Panc1 (cell line): Measurements from ENCODE around the gene ALPK3.

Source experiments
- CTCF ChIP-seq: fragments of 450-650 bp; IDR thresholded peaks from 2 replicates; pipeline ENCODE4 v1.5.1; 2017; ENCODE audit warnings: mild to moderate bottlenecking
- POLR2AphosphoS5 ChIP-seq: IDR thresholded peaks from 2 replicates; pipeline ENCODE4 v1.6.1; 2012; ENCODE audit warnings: mild to moderate bottlenecking, low read depth, low read length, moderate library complexity
- REST ChIP-seq, 2 experiments: IDR thresholded peaks; 2 replicates each; pipeline ENCODE4 v1.6.1; 2011 to 2012; ENCODE audit warnings: low read depth in 2 of 2, control low read depth in 1 of 2, low read length in 1 of 2, mild to moderate bottlenecking in 1 of 2, moderate library complexity in 1 of 2; ENCODE audit not compliant: insufficient read depth in 1 of 2
- SIN3A ChIP-seq: IDR thresholded peaks from 2 replicates; pipeline ENCODE4 v1.6.1; 2012; ENCODE audit warnings: low read depth, mild to moderate bottlenecking, low read length, moderate library complexity, borderline replicate concordance; ENCODE audit not compliant: insufficient read depth

GRCh38 chr15:84794162-84794547 lies 23.0 kb upstream of the ALPK3 start:
- TF ChIP-seq CTCF: no peak
- TF ChIP-seq REST (IDR thresholded peaks at IDR 0.05; ENCODE audit: insufficient read depth in 1 of 2, low read depth in 2 of 2, low read length in 1 of 2): no peak
- TF ChIP-seq POLR2AphosphoS5: no peak
- no peak for TF ChIP-seq SIN3A
